Spleen (tissue), 11 donors: Measurements from ENCODE around the gene ELF1. TPM values are rescaled to one million over a fixed set of nuclear protein-coding genes. Genes with fewer than 3 reads are reported as not detected.

Source experiments
- DNase-seq: peaks from one replicate; pipeline ENCODE4 v3.0.0-alpha.2; 2020
- H3K27ac ChIP-seq, 8 donors: fragments of 200-600 bp; sonication (generic) in 7 of 8; 1 replicate in 4 of 8; 2 replicates in 4 of 8; pipeline versions ENCODE4 v1.5.0 to v1.8.0; 2016 to 2021; ENCODE audit warnings: inconsistent platforms in 4 of 8, mild to moderate bottlenecking in 4 of 8, moderate library complexity in 1 of 8
- H3K27me3 ChIP-seq, 7 donors: fragments of 200-600 bp; sonication (generic) in 6 of 7; replicated peaks in 1 of 7; 1 replicate in 4 of 7; 2 replicates in 3 of 7; pipeline versions ENCODE4 v1.5.0 to v1.8.0; 2016 to 2021; ENCODE audit warnings: inconsistent platforms in 3 of 7, mild to moderate bottlenecking in 1 of 7
- H3K36me3 ChIP-seq, 6 donors: fragments of 200-600 bp; sonication (generic) in 5 of 6; 1 replicate in 4 of 6; 2 replicates in 2 of 6; pipeline versions ENCODE4 v1.5.0 to v1.8.0; 2016 to 2021; ENCODE audit warnings: inconsistent platforms in 2 of 6
- H3K4me1 ChIP-seq, 6 donors: fragments of 200-600 bp; sonication (generic) in 5 of 6; 1 replicate in 3 of 6; 2 replicates in 3 of 6; pipeline versions ENCODE4 v1.5.0 to v1.8.0; 2016 to 2021; ENCODE audit warnings: inconsistent platforms in 3 of 6
- H3K4me3 ChIP-seq, 8 donors: fragments of 200-600 bp; sonication (generic) in 7 of 8; 1 replicate in 4 of 8; 2 replicates in 4 of 8; pipeline versions ENCODE4 v1.5.0 to v1.8.0; 2016 to 2021; ENCODE audit warnings: inconsistent platforms in 4 of 8, mild to moderate bottlenecking in 4 of 8, moderate library complexity in 2 of 8
- H3K9me3 ChIP-seq, 8 donors: fragments of 200-600 bp; sonication (generic) in 7 of 8; 1 replicate in 4 of 8; 2 replicates in 4 of 8; pipeline versions ENCODE4 v1.5.0 to v1.8.0; 2016 to 2021; ENCODE audit warnings: inconsistent platforms in 4 of 8
- CTCF ChIP-seq, 11 experiments: fragments of 200-600 bp in 7 of 11; fragments of 450-650 bp in 4 of 11; sonication (generic) in 4 of 11; IDR thresholded peaks in 8 of 11; conservative IDR thresholded peaks in 3 of 11; 1 replicate in 7 of 11; 2 replicates in 4 of 11; pipeline versions ENCODE4 v1.4.0 to v1.8.0; 2016 to 2021; ENCODE audit warnings: antibody characterized with exemption in 11 of 11, inconsistent platforms in 4 of 11, mild to moderate bottlenecking in 1 of 11
- POLR2A ChIP-seq, 3 donors: fragments of 450-650 bp; IDR thresholded peaks; one replicate each; pipeline ENCODE4 v1.5.1; 2017; ENCODE audit warnings: antibody characterized with exemption in 3 of 3, mild to moderate bottlenecking in 1 of 3
- POLR2AphosphoS5 ChIP-seq, 3 donors: sonication (generic); formaldehyde crosslinking; IDR thresholded peaks; one replicate each; pipeline ENCODE4 v1.5.1; 2017; ENCODE audit warnings: antibody characterized with exemption in 3 of 3
- WGBS, 5 donors: extraction: QIAGEN DNeasy Blood & Tissue Kit in 3 of 5; methylation state at CpG; one replicate each; pipeline versions ENCODE4 v1.1.5 to v1.1.7; 2013 to 2018; 5-methylcytosine and 5-hydroxymethylcytosine counted together
- intact Hi-C: fragments of 100-400 bp; cut with DNase I; formaldehyde crosslinking; loops from one replicate; pipeline ENCODE4 v1.15.0; 2023; ENCODE audit warnings: low total_unique reads
- polyA plus RNA-seq, 3 donors: library from polyadenylated mRNA; stranded (reverse); fragments of 200-250 nt; gene quantifications; one replicate each; pipeline ENCODE4 v1.2.1, GENCODE V29; 2013
- total RNA-seq, 7 donors: library from RNA; depleted of rRNA in 3 of 7; stranded (reverse); fragments of >200 nt in 3 of 7; fragmentation: NEBNext Ultra II Directional in 4 of 7; extraction: Animal tissue kit (Norgen Biotek cat#: 25700) in 4 of 7; gene quantifications; one replicate each; pipeline versions ENCODE4 v1.1.0 to v1.2.1, GENCODE V29; 2016 to 2021
- donor health status: healthy with polysubstance abuse.
- donor health status: DM: no; HTN: no; CAD: no; lungs with moderate emphysema.
- donor health status: DM: no; HTN: no; CAD: no.
- donor health status: Bipolar disorder and iron deficiency.
- donor health status: healthy.
- donor health status: DM: no; HTN: no; CAD: no.
- donor health status: DM: yes; HTN: yes; CAD: no.

Gene ELF1
- total and polyA plus RNA-seq, 10 donors, result 18.0 to 146 (median 116) TPM

GRCh38 chr13:40973409-40973808 is 45.7 kb downstream of the ELF1 start:
- H3K4me1 ChIP-seq, result peaks cover 92 to 100% (median 100%) of the 10 kb centered on the region in 6 donors
- peak overlapping the region in 1 of 8 donors; percentile 18 for H3K4me3 ChIP-seq
- peaks cover 0 to 14% (median 0%) of the 10 kb centered on the region in 6 donors for H3K36me3 ChIP-seq
- no peaks in the 10 kb centered on the region for H3K9me3 ChIP-seq
- 7 to 28% (median 21%) methylated on average over 1 of the region's 1 CpG for WGBS, 5 donors
- no peak for DNase-seq
- peak overlapping the region in 4 of 8 donors; percentile 25 to 95 (median 93) for H3K27ac ChIP-seq
- H3K27me3 ChIP-seq, result no peaks in the 10 kb centered on the region
- intact Hi-C loops, result loop anchor here (10.0 kb wide), 1 partner anchor 81 kb away; no protein-coding TSS in a partner anchor
- TF ChIP-seq POLR2A (IDR thresholded peaks at IDR 0.05), result no peak
- no peak for TF ChIP-seq POLR2AphosphoS5 (IDR thresholded peaks at IDR 0.05)
- TF ChIP-seq CTCF (IDR thresholded peaks at IDR 0.05 in 8 of 11, conservative IDR thresholded peaks at IDR 0.05 in 3 of 11), result no peak

- peak overlapping the region in 3 of 8 donors; percentile 14 to 37 (median 19) for H3K27ac ChIP-seq
- peaks cover 83 to 100% (median 100%) of the 10 kb centered on the region in 6 donors for H3K4me1 ChIP-seq
- TF ChIP-seq CTCF (IDR thresholded peaks at IDR 0.05 in 8 of 11, conservative IDR thresholded peaks at IDR 0.05 in 3 of 11) (no peak), POLR2AphosphoS5 (IDR thresholded peaks at IDR 0.05) (peak in 1 of 3 donors; percentile 17)
- peaks cover 0 to 12% (median 0%) of the 10 kb centered on the region in 6 donors for H3K36me3 ChIP-seq
- H3K4me3 ChIP-seq, result no peak overlapping the region
- intact Hi-C loops, result loop anchor here (10.0 kb wide), 1 partner anchor 83 kb away; no protein-coding TSS in a partner anchor
- 70 to 84% (median 80%) methylated on average over 4 of the region's 4 CpGs for WGBS, 5 donors
- DNase-seq, result no peak
- no peaks in the 10 kb centered on the region for H3K9me3 ChIP-seq
- H3K27me3 ChIP-seq, result no peaks in the 10 kb centered on the region
Measured at GRCh38 chr13:40971321-40971720, 47.8 kb downstream of the ELF1 start.

GRCh38 chr13:40970803-40971202 is 48.3 kb downstream of the ELF1 start:
- WGBS, 5 donors, result 75 to 86% (median 80%) methylated on average over 4 of the region's 4 CpGs
- intact Hi-C loops, result loop anchor here (10.0 kb wide), 1 partner anchor 84 kb away; no protein-coding TSS in a partner anchor

More at GRCh38 chr13:40970803-40971202, 48.3 kb downstream of the ELF1 start:
- peaks cover 0 to 7% (median 0%) of the 10 kb centered on the region in 6 donors for H3K36me3 ChIP-seq
- H3K27ac ChIP-seq, result peak overlapping the region in 2 of 8 donors; percentile 14 to 37
- no peaks in the 10 kb centered on the region for H3K27me3 ChIP-seq
- DNase-seq, result no peak
- peaks cover 85 to 100% (median 100%) of the 10 kb centered on the region in 6 donors for H3K4me1 ChIP-seq
- H3K4me3 ChIP-seq, result no peak overlapping the region
- no peaks in the 10 kb centered on the region for H3K9me3 ChIP-seq
- TF ChIP-seq CTCF (IDR thresholded peaks at IDR 0.05 in 8 of 11, conservative IDR thresholded peaks at IDR 0.05 in 3 of 11), result no peak
- TF ChIP-seq POLR2A (IDR thresholded peaks at IDR 0.05), result no peak
- TF ChIP-seq POLR2AphosphoS5 (IDR thresholded peaks at IDR 0.05), result no peak
